OCI-LY3 (cell line): Measurements from ENCODE around the gene HEXA.

ENCODE experiments used
- EZH2phosphoT487 ChIP-seq: fragments of 200-600 bp; shearing (Covaris generic); IDR thresholded peaks from 2 replicates; pipeline ENCODE4 v1.6.1; 2018; ENCODE audit warnings: antibody characterized with exemption, mixed run types, low read depth
- TF ChIP-seq, protein P1 (sequence below): fragments of 200-600, 300-600 bp; sonication (generic); IDR thresholded peaks from 2 replicates; pipeline ENCODE4 v1.5.1; 2014; ENCODE audit warnings: antibody characterized with exemption, low read length, low read depth

DNA sequence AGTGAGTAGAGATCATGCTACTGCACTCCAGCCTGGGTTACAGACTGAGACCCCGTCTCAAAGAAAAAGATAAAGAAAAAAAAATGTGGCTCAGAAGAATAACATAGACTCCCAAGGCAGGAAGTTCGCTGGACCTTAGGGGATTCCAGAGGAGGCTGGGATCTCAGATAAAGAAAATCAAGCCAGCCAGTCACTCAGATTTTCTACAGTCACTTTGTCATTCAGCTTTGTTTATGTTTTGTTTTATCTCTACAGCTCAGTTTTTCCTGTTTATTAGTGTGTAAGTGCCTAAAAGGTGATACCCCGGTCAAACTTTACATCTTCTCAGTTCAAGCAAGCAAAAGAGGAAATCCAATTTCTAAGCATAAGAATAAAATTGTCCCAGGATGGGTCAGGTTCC lies 28.5 kb upstream of the HEXA start:
- TF ChIP-seq, protein P1, sequence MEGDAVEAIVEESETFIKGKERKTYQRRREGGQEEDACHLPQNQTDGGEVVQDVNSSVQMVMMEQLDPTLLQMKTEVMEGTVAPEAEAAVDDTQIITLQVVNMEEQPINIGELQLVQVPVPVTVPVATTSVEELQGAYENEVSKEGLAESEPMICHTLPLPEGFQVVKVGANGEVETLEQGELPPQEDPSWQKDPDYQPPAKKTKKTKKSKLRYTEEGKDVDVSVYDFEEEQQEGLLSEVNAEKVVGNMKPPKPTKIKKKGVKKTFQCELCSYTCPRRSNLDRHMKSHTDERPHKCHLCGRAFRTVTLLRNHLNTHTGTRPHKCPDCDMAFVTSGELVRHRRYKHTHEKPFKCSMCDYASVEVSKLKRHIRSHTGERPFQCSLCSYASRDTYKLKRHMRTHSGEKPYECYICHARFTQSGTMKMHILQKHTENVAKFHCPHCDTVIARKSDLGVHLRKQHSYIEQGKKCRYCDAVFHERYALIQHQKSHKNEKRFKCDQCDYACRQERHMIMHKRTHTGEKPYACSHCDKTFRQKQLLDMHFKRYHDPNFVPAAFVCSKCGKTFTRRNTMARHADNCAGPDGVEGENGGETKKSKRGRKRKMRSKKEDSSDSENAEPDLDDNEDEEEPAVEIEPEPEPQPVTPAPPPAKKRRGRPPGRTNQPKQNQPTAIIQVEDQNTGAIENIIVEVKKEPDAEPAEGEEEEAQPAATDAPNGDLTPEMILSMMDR = no peak
- no peak for TF ChIP-seq EZH2phosphoT487
